ENCODE data around the gene SARS2.

DNA sequence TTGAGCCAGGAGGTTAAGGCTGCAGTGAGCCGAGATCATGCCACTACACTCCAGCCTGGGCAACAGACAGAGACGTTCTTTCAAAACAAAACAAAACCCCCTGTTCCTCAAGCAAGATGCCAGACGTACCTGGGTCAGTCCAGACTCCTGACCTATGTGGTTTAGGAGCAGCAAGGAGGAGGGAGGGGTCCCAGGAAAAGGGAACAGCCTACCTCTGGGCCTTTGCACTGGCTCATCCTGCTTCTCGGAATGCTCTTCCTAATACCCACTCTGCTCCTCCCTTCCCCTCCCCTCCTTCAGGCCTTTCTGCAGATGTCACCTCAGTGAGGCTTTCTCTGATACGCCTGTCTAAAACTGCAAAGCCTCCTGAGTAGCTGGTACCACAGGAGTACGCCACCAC is 62.0 kb downstream of the SARS2 start:
- no peak for TF ChIP-seq POLR2A (IDR thresholded peaks at IDR 0.05)
- TF ChIP-seq, protein P1, sequence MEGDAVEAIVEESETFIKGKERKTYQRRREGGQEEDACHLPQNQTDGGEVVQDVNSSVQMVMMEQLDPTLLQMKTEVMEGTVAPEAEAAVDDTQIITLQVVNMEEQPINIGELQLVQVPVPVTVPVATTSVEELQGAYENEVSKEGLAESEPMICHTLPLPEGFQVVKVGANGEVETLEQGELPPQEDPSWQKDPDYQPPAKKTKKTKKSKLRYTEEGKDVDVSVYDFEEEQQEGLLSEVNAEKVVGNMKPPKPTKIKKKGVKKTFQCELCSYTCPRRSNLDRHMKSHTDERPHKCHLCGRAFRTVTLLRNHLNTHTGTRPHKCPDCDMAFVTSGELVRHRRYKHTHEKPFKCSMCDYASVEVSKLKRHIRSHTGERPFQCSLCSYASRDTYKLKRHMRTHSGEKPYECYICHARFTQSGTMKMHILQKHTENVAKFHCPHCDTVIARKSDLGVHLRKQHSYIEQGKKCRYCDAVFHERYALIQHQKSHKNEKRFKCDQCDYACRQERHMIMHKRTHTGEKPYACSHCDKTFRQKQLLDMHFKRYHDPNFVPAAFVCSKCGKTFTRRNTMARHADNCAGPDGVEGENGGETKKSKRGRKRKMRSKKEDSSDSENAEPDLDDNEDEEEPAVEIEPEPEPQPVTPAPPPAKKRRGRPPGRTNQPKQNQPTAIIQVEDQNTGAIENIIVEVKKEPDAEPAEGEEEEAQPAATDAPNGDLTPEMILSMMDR (IDR thresholded peaks at IDR 0.05) = no peak
- TF ChIP-seq POLR2AphosphoS5 (IDR thresholded peaks at IDR 0.05) = no peak
- no peak for TF ChIP-seq EP300 (IDR thresholded peaks at IDR 0.05)

Measured in gastroesophageal sphincter (tissue), 3 donors.